HG02642 (cell line): ENCODE results near the gene SRL.

ENCODE experiments used
- ATAC-seq: cut with Tn5 transposase; IDR thresholded peaks from one replicate; pipeline ENCODE4 v1.9.1; 2021; ENCODE audit warnings: mild to moderate bottlenecking; ENCODE audit not compliant: unreplicated experiment, poor library complexity

The SRL gene

DNA sequence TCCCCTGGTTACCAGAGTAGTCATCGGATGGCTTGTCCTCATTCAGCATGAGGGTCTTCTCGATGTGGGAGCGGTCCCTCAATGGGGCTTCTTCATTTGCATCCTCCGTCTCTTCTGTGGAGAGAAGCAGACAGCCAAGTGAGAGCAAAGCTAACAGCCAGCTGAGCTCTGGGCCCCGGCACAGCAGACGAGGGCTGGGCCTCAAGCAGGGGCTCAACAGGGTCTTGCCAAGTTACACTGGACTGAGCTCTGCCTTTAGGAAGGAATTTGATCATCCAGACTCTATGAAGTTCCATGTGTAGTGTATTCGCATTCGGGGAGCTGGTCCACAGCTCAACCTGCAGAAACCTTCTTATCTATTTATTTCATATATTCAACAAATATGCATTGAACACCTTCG is 37.4 kb downstream of the SRL start:
- no peak for ATAC-seq

GRCh38 chr16:4203748-4204147 is 38.1 kb downstream of the SRL start:
- ATAC-seq, result no peak

DNA sequence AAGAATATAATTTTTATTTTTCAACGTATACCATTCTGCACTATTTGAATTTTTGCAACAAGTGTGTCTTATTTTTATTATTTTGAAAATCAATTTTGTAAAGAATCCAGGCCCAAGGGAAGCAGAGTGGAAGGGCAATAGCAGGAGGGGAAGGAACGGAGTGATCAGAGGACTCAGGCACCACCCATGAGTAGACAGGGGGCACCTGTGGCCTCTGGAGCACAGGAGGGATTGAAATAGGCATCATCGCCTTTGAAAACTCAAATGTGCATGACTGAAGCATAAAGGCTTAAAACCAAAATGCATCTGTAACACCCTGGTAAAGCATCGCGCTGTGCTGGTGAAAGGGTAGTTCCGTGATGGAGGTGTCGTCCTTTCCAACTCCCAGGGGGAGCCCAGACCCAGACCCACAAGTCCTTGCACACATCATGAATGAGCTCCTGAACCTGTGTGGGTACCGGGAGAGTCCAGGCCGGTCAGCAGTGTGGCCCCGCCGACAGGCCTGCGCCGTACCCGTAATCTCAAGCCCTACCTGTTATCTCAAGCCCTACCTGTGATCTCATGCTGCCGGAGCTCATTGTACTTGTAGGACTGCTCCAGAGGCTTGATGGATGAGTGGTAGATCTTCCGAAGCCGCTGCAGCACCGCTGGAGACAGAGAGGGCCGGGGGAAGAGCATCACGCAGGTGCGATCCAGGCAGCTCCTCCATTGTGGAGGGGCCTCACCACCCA is 39.1 kb downstream of the SRL start:
- no peak for ATAC-seq

- ATAC-seq, result no peak
Observed at GRCh38 chr16:4200781-4201137, 41.1 kb downstream of the SRL start.

DNA sequence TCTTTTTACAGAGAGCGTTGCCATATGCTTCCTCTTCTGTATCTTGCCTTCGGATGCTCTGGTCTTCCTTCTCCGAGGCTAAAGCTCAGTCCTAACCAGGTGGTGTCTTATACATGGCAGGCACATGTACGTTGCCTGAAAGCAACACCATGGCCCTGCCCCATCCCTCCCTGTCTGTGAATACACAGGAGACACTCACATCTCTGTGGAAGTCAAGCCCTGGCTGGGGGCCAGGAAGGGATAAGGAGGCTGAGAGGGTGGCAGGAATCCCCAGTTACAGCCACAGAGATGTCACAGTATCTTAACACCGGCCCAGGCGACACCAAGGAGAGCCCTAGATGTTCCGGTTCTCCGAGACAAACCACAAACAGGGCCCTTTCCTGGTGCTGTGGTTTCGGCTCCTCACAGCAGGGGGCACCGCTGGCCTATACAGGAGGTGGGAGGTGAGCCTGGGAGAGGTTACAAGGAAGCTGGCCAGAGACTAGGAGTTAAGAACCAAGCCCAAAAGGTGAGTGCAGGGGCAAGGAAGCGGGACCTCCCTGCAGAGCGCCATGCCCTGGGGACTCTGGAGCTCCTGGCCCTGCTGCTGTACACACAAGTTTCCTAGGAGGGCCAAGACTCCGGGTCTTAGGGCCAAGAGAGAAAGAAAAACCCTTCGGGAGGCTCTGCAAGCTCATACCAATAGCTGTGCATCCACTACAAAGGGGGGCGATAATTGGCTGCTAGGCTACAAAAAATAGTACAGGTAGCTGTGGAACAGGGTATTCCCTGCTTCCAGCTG is 41.7 kb downstream of the SRL start:
- no peak for ATAC-seq

DNA sequence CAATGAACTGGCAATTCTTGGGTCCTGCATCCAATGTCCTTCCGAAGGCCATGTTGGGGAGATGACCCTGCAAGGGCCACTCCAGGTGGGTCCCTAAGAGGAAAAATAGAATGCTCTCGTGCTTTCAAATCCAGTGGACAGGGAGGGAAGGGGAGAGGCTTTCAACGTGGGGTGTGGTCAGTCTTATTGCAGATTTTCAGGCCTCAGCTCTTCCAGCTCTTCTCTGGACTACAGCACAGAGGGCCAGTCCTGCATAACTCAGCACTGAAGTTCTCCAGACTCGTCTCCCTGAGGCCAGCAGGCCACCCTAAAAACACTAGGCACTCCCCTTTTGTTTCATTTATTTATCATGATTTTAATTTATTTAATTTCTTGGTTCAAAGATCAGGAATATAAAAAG is 43.1 kb downstream of the SRL start:
- no peak for ATAC-seq

DNA sequence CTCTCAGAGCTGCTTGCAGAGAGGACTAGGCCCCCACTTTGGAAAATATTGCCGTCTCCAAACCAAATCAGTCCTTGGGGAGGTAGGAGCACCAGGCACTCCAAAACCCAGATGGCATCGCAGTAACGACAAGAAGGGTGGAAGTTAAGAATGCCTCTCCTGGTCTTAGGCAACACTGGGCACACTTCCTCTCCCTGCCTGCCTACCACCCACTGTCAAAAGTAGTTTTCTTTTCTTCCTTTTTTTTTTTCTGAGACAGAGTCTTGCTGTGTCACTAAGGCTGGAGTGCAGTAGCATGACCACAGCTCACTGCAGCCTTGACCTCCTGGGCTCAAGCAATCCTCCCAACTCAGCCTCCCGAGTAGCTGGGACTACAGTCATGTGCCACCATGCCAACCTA is 47.2 kb downstream of the SRL start:
- no peak for ATAC-seq

DNA sequence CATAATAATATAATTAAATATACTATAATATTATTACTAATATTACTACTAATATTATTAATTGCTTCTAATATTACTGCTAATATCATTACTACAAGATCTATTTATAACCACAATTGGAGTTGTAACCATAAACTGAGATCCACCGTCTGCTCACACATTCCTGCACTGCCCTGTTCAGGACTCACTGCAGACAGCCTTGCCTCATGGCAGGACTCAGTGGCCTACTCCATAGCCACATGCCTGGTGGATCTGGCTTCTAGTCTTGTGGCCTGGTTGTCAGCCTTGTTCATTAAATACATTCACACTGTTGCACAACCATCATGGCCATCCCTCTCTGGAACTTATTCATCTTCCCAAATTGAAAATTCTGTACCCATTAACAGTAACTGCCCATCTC is 48.0 kb downstream of the SRL start:
- ATAC-seq, result no peak

DNA sequence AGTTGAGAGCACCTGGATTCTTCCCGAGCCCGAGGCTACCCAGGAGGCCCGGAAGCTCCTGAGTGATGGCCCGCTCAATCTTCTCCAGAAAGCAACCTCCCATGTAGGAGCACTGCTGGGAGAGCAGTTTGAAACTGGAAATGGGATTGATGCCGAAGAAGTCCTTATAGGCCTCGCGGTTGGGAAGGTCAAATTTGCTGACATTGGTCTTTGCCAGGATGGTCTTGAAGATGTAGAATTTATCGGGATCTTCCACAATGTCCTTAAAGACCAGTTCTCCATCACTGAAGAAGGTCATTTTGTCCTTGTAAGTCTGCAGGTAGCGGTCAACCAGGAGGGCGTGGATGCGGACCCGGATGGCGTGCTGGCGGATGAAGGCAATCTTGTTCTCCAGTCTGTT is 49.7 kb downstream of the SRL start:
- no peak for ATAC-seq

DNA sequence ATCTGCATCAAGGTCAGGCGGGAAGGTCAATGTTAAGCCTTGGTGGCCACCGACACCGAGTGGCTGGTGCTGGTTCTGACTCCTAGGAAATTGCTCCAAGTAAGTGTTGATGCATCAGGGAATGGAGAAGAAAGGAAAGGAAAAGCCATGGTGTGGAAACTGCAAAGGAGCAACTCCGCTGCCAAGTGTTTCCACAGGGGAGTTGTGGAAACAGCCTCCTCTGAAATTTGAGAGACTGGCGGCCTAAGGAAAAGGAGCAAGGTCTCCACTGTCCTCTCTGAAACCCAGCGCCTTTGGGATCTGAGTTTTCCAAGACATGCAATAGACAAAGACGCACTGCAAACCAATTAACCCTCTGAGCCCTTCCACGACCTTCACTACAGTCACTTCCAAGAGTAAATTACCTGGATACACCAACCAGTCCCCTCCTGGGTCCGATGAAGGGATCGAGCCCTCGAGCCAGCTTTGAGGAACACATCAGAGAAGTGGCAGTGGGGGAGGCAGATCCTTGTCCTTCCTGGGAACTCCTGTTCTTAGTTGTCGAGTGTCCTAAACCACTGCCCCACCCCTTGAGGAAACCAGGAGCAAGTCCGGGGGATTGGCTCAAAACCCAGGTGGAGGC is 51.1 kb downstream of the SRL start:
- ATAC-seq, result no peak

GRCh38 chr16:4190086-4190485 is 51.8 kb downstream of the SRL start:
- no peak for ATAC-seq

GRCh38 chr16:4184038-4184702 is 57.7 kb downstream of the SRL start:
- peak; percentile 1 for ATAC-seq

DNA sequence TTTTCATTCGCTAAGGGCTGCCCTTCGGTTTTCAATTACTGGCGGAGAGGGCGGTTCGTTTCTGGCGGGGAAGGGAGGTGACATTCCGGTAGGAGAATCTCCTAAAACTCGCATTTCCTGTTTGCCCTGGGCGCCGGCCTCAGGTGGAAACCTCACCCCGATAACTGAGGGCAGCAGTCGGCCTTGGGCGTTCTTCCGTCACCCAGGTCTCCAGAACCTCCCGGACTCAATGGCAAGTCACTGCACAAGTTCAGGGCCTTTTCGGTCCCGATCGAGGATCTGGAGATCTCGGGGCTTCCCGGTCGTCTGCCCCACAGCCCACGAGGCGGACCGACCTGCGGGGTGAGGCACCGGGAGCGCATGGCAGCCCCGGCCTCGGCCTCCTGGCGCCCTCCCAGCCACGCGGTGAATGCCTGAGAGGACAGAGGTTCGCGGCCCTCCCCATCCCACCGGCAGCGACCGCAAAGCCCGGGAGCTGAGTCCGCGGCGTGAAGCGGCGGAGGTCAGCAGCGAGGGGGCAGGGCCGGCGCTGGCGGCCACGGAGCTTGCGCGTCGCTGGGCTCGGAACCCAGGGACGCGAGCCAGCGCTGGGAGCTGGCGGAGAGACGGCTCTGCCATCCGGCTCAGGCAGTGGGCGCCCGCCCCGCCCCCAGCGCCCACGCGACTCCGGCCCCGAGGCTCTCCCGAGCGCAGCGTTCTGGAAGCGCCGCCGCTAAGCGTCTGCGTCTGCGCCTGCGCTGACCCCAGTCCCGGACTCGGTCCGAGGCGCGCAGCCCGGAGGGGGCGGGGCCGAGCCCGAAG is 58.4 kb downstream of the SRL start:
- peak; percentile 92 for ATAC-seq

DNA sequence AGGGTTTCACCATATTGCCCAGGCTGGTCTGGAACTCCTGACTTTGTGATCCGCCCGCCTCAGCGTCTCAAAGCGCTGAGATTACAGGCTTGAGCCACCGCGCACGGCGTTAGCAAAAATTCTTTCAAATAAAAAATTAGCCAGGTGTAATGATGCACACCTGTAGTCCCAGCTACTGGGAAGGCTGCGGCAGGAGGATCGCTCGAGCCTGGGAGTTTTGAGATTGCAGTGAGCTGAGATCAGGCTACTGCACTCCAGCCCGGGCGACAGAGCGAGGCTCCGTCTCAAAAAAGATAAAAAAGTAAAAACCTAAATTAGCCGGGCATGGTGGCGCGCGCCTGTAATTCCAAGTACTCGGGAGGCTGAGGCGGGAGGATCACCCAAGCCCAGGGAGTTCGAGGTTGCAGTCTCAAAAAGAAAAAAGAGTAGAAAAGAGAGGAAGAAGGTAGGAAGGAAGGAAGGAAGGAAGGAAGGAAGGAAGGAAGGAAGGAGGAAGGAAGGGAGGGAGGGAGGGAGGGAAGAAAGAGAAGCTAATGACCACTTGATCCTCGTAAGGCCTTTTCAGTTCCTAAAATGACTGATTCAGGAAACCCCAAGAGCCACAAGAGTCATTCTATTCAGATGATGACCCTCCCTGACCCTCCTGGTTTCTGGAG is 59.2 kb downstream of the SRL start:
- peak; percentile 27 for ATAC-seq

DNA sequence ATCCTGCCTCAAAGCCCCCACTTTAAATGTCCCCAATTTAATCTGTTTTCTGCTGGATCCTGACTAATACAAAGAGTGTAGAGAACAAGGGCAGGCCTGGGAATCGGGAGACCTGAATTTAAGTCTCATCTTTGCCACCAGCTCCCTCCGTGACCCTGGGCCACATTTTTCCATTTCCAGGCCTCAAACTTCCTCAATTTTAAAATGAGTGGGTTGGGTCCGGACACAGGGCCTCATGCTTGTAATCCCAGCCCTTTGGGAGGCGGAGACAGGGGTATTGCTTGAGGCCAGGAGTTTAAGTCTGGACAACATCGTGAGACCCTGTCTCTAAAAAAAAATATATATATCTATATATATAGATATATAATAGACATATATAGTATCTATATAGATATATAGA is 61.4 kb downstream of the SRL start:
- ATAC-seq, result no peak

DNA sequence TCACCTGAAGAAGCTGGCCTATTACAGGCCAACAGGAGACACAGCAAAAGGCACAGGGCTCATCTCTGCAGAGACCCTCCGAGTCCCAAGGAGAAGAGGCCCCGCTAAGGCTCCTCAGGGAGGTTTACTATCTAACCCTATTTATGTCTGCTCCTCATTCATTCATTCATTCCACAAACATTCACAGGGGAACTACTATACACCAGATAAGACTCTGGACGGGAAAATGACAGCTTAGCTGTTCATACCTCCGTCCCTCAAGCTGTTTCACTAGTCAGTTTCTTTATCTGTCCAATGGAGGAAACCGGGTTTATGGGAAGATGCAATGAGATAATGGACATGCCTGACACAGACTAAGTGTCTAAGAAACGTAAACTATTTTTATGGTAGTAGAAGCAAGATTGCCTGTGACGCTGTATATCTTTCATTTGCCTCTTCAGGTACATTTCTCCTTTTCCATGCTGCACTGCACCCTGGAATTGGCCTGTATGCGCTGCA is 62.1 kb downstream of the SRL start:
- no peak for ATAC-seq

DNA sequence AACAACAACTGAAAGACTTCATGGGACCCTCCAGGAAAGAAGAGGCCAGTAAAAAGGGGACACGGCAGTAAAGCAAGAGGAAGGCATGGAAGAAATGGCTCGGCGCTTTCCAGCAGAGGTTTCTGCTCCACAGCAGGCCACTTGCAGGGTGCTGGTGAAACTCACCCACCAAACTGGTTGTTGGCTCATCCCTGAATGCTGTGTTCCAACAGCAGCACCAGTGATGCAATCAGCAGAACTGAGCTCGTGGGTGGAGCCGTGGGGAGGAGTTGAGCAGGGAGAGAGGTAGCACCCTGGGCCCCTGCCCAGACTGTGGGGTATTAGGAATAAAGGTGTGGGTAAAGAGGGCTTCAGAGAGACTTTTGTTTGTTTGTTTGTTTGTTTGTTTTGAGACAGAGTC is 62.9 kb downstream of the SRL start:
- no peak for ATAC-seq

DNA sequence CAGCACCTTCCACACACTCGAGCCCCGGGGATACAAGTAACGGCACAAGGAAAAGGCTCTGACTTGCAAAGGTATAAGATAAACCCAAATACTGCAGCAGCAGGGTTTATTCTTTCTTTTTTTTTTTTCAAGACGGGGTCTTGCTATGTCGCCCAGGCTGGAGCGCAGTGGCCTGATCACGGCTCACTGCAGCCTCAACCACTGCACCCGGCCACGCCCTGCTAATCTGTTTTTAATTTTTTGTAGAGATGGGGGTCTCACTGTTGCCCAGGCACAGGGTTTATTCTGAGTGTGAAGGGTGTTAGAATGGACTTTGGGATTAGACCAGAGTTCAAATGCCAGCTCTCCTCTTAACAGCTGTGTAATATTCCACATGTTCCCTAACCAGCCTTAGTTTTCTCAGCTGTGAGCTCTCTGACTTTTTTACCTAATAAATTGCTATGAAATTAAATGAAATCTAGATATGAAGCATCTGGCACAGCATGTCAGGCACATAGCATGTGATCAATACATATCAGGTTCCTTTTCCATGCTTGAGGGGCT is 63.3 kb downstream of the SRL start:
- no peak for ATAC-seq

DNA sequence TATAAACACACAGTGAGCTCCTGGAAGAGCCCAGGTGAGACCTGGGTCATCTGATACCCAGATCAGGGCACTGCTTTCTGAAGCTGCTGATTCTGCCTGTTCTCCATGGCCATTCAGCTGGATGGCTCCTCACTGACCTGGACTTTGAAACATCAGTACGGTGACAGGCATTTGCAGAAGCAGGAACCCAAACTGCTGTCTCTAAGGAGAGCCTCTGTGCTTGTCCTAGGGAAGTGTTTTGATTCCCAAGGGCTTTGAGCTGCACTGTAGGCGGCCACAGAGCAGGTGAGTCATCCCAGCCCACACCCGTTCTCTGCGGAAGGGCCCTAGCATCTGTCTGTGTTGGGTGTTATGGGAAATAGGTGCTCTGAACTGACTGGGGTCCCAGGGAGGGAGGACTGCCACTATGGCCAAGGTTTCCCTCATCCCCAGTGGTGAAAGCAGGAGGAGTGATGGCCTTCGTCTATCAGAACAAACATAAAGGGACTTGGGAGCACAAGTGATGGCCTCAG is 64.9 kb downstream of the SRL start:
- peak; percentile 65 for ATAC-seq
